ENCODE data around the gene ITM2B. TPM values are rescaled to one million over a fixed set of nuclear protein-coding genes. Genes with fewer than 3 reads are reported as not detected.
"Not testable (repeated sequence)": the region's sequence is repeated elsewhere in the genome, so short reads cannot be mapped to it uniquely, and the experiment has no call there.

Gene ITM2B
- total RNA-seq, 2 experiments from 2014 or later, result 305 to 323 TPM

DNA sequence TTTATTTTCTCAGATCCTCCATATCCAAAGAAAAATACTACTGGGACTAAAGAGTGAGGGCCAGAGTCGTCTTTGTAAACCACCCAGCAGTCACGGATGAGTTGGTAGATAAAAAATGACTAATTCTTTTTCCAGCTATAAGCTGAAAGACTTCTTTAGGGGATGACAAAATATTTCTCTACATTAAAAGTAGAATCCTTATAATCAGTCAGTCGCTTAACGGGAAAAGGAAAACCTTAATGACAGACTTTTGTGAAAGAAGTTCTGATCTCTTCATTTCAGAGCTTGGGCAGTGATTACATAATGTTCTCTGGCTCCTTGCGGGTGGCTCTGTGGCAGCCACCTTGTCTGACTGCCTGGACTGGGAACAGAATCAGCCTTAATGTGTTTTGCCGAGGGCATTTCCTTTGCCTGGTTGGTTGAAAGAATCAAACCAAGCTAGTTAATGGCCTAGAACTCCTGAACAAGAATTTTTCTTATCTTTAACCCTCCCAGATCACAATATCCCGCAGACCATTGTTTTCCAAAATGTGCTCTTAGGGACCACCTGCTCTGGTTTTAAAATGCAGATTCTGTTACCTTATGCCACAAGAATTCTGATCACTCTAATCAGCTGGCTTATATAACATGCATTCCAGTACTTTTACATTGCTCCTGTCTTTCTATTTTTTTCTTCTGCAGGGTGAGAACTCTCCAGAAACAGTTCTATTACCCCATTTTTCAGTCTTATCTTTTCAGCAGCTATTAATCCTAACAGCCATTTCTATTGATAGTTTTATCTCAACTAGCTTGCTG is 2.5 kb downstream of the ITM2B start:
- no peaks in the 10 kb centered on the region for H3K27me3 Mint-ChIP-seq
- peak overlapping the region; percentile 97 for H3K27ac Mint-ChIP-seq
- CTCF ChIA-PET, result interaction anchor here (0.9 to 1.7 kb wide), 6 partner anchors 13 to 198 kb away, joined by 3 to 11 read pairs (median 4); partner anchors contain the start of genes MED4 and NUDT15
- Histone ChIP-seq H3K9me3 (ENCODE audit: control insufficient read depth in 1 of 2, insufficient read depth in 1 of 2, low read length in 2 of 2) (no peaks in the 10 kb centered on the region), H3K27ac (ENCODE audit: low read depth in 1 of 2, low read length in 2 of 2) (peak overlapping the region; percentile 58 to 90), H3K27me3 (ENCODE audit: control insufficient read depth in 1 of 2, insufficient read depth in 2 of 2, low read length in 2 of 2) (no peaks in the 10 kb centered on the region), H3K4me1 (ENCODE audit: insufficient read depth, low read length) (peaks cover 36% of the 10 kb centered on the region), H3K4me3 (ENCODE audit: low read length) (peak overlapping the region; percentile 93), H3K36me3 (ENCODE audit: insufficient read depth, low read length) (peaks cover 36% of the 10 kb centered on the region)
- peaks cover 74% of the 10 kb centered on the region for H3K36me3 Mint-ChIP-seq (ENCODE audit: low read depth)
- DNase-seq (peak in 4 of 14 experiments; percentile 10 to 53 (median 44)), ATAC-seq (ENCODE audit: poor library complexity) (no peak)
- intact Hi-C loops (cut with DNase I, micrococcal nuclease), result loop anchor here in 1 of 2 experiments (1.0 to 10.0 kb wide), 3 partner anchors 49 to 349 kb away; partner anchors contain the start of gene RB1
- H3K9me3 Mint-ChIP-seq, result no peaks in the 10 kb centered on the region
- TF ChIP-seq, protein P1, sequence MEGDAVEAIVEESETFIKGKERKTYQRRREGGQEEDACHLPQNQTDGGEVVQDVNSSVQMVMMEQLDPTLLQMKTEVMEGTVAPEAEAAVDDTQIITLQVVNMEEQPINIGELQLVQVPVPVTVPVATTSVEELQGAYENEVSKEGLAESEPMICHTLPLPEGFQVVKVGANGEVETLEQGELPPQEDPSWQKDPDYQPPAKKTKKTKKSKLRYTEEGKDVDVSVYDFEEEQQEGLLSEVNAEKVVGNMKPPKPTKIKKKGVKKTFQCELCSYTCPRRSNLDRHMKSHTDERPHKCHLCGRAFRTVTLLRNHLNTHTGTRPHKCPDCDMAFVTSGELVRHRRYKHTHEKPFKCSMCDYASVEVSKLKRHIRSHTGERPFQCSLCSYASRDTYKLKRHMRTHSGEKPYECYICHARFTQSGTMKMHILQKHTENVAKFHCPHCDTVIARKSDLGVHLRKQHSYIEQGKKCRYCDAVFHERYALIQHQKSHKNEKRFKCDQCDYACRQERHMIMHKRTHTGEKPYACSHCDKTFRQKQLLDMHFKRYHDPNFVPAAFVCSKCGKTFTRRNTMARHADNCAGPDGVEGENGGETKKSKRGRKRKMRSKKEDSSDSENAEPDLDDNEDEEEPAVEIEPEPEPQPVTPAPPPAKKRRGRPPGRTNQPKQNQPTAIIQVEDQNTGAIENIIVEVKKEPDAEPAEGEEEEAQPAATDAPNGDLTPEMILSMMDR (IDR thresholded peaks at IDR 0.05), result no peak
- peak overlapping the region; percentile 94 for H3K4me3 Mint-ChIP-seq
- H3K4me1 Mint-ChIP-seq (ENCODE audit: low read depth), result peaks cover 71% of the 10 kb centered on the region
- POLR2A ChIA-PET, result interaction anchor here (0.7 to 6.0 kb wide), 23 partner anchors 8 to 345 kb away, joined by 3 to 41 read pairs (median 4); partner anchors contain the start of genes MED4, NUDT15, RB1 and RCBTB2

DNA sequence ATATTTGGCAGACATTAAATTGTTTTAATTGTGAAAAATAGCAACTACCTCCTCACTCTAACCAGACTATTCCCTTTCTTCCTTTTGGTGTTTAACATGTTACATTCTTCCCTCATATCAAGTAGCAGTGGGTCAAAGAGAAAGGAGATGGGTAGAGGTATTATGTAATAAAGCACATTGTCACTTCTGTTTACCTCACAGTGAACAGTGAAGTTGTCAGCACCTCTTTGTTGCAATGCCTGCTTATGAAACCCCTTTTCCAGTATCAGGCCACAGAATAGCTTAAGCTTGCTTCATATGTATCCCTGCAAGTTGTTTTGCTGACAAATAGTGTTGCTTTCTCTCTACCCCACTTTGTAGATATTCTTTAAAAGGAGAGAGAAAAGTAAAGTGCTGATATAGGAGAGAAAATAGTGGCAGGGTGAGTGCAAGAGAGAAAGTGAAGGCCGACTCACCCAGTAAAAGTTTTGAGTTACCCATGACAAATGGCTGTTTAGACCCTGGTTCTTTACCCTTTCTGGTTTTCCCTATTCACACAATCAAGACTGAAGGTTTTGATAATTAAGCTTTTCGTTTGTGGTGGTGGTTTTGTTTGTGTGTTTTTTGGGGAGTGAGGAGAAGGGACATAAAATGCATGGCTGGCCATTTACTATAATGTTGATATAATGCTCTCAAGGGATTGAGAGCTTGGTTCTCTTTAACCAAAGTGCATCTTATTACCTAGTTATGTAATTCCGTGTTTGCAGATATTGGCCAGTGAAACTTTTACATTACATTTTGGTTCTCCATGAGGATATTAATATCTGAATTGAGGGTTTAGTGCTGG is 3.7 kb downstream of the ITM2B start:
- H3K4me3 Mint-ChIP-seq, result peak overlapping the region; percentile 94

DNA sequence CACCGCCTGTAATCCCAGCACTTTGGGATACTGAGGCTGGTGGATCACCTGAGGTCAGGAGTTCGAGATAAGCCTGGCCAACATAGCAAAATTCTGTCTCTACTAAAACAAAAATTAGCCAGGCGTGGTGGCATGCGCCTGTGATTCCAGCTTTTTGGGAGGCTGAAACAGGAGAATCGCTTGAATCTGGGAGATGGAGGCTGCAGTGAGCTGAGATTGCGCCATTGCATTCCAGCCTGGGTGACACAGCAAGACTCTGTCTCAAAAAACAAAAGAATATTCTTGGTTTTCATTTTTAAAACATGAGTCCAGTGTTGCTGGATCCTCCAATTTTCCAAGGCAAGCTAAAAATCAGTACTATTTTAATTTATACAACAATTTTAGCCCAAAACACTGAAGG is 6.4 kb downstream of the ITM2B start:
- H3K27me3 ChIP-seq (ENCODE audit: control insufficient read depth in 1 of 2, insufficient read depth in 2 of 2, low read length in 2 of 2); H3K9me3 Mint-ChIP-seq; DNase-seq; H3K27me3 Mint-ChIP-seq; H3K4me3 ChIP-seq (ENCODE audit: low read length); H3K27ac Mint-ChIP-seq; ATAC-seq (ENCODE audit: poor library complexity); H3K9me3 ChIP-seq (ENCODE audit: control insufficient read depth in 1 of 2, insufficient read depth in 1 of 2, low read length in 2 of 2); H3K27ac ChIP-seq (ENCODE audit: low read depth in 1 of 2, low read length in 2 of 2): not testable (repeated sequence)
- CTCF ChIA-PET, result interaction anchor here (1.2 to 1.8 kb wide), 2 partner anchors 18 to 144 kb away, joined by 5 to 10 read pairs; partner anchors contain the start of gene MED4
- Mint-ChIP-seq H3K4me1 (ENCODE audit: low read depth) (peaks cover 82% of the 10 kb centered on the region), H3K4me3 (peak overlapping the region; percentile 40), H3K36me3 (ENCODE audit: low read depth) (peaks cover 83% of the 10 kb centered on the region)
- POLR2A ChIA-PET, result interaction anchor here (1.0 to 6.0 kb wide), 5 partner anchors 16 to 112 kb away, joined by 3 to 41 read pairs (median 7); no protein-coding TSS in a partner anchor
- peaks cover 35% of the 10 kb centered on the region for H3K4me1 ChIP-seq (ENCODE audit: insufficient read depth, low read length)
- intact Hi-C loops (cut with DNase I, micrococcal nuclease), result loop anchor here in 1 of 2 experiments (10.0 kb wide), 1 partner anchor 345 kb away; no protein-coding TSS in a partner anchor
- H3K36me3 ChIP-seq (ENCODE audit: insufficient read depth, low read length), result peaks cover 51% of the 10 kb centered on the region

More for the DNA sequence above, 3.7 kb downstream of the ITM2B start:
- H3K4me1 ChIP-seq (ENCODE audit: insufficient read depth, low read length), result peaks cover 41% of the 10 kb centered on the region
- intact Hi-C loops (cut with DNase I, micrococcal nuclease), result loop anchor here in 1 of 2 experiments (1.0 to 10.0 kb wide), 2 partner anchors 67 to 348 kb away; partner anchors contain the start of gene RB1
- H3K9me3 Mint-ChIP-seq, result no peaks in the 10 kb centered on the region
- no peaks in the 10 kb centered on the region for H3K27me3 ChIP-seq (ENCODE audit: control insufficient read depth in 1 of 2, insufficient read depth in 2 of 2, low read length in 2 of 2)
- H3K36me3 ChIP-seq (ENCODE audit: insufficient read depth, low read length), result peaks cover 41% of the 10 kb centered on the region
- H3K36me3 Mint-ChIP-seq (ENCODE audit: low read depth), result peaks cover 85% of the 10 kb centered on the region
- ATAC-seq (ENCODE audit: poor library complexity), result no peak
- DNase-seq, result peak in 3 of 14 experiments; percentile 28 to 37 (median 34)
- TF ChIP-seq, protein P1 (IDR thresholded peaks at IDR 0.05), result no peak
- no peaks in the 10 kb centered on the region for H3K9me3 ChIP-seq (ENCODE audit: control insufficient read depth in 1 of 2, insufficient read depth in 1 of 2, low read length in 2 of 2)
- POLR2A ChIA-PET, result interaction anchor here (0.7 to 6.0 kb wide), 7 partner anchors 11 to 142 kb away, joined by 3 to 41 read pairs (median 9); partner anchors contain the start of gene MED4
- peak overlapping the region; percentile 93 for H3K4me3 ChIP-seq (ENCODE audit: low read length)
- CTCF ChIA-PET, result interaction anchor here (0.9 to 1.7 kb wide), 3 partner anchors 16 to 199 kb away, joined by 3 to 6 read pairs (median 4); partner anchors contain the start of gene NUDT15
- peak overlapping the region; percentile 97 for H3K27ac Mint-ChIP-seq
- no peaks in the 10 kb centered on the region for H3K27me3 Mint-ChIP-seq
- H3K4me1 Mint-ChIP-seq (ENCODE audit: low read depth), result peaks cover 72% of the 10 kb centered on the region
- H3K27ac ChIP-seq (ENCODE audit: low read depth in 1 of 2, low read length in 2 of 2), result peak overlapping the region; percentile 33 to 90

All from CD4-positive, alpha-beta T cell (primary cell).